Erythroblast (primary cell): Measurements from ENCODE around the gene ZNF624.
"Not testable (repeated sequence)": the region's sequence is repeated elsewhere in the genome, so short reads cannot be mapped to it uniquely, and the experiment has no call there.

Experiments used
- GATA1 ChIP-seq: IDR thresholded peaks from 2 replicates; pipeline ENCODE4 v1.6.1; 2011; ENCODE audit warnings: low read depth, mild to moderate bottlenecking, control low read depth, low read length, moderate library complexity
- POLR2A ChIP-seq: IDR thresholded peaks from 2 replicates; pipeline ENCODE4 v1.6.1; 2011; ENCODE audit warnings: mild to moderate bottlenecking, low read length

- not testable (repeated sequence) for TF ChIP-seq POLR2A, GATA1
Observed at GRCh38 chr17:16686019-16686418, 32.4 kb upstream of the ZNF624 start.
